ENCODE data around the gene TUFT1. TPM values are rescaled to one million over a fixed set of nuclear protein-coding genes. Genes with fewer than 3 reads are reported as not detected.

TUFT1 gene
- total RNA-seq, 2 experiments from 2014 or later, result 0.06 to 0.13 TPM

- H3K9me3 ChIP-seq (ENCODE audit: low read length), result no peaks in the 10 kb centered on the region
- BruUV-seq (replicated peaks), result no TSS peak
- H3K9me2 ChIP-seq (ENCODE audit: insufficient read depth, low read length), result no peaks in the 10 kb centered on the region
- no peak for TF ChIP-seq EZH2phosphoT487 (IDR thresholded peaks at IDR 0.05; ENCODE audit: borderline replicate concordance, low read depth, low read length)
- TF ChIP-seq, protein P1, sequence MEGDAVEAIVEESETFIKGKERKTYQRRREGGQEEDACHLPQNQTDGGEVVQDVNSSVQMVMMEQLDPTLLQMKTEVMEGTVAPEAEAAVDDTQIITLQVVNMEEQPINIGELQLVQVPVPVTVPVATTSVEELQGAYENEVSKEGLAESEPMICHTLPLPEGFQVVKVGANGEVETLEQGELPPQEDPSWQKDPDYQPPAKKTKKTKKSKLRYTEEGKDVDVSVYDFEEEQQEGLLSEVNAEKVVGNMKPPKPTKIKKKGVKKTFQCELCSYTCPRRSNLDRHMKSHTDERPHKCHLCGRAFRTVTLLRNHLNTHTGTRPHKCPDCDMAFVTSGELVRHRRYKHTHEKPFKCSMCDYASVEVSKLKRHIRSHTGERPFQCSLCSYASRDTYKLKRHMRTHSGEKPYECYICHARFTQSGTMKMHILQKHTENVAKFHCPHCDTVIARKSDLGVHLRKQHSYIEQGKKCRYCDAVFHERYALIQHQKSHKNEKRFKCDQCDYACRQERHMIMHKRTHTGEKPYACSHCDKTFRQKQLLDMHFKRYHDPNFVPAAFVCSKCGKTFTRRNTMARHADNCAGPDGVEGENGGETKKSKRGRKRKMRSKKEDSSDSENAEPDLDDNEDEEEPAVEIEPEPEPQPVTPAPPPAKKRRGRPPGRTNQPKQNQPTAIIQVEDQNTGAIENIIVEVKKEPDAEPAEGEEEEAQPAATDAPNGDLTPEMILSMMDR (conservative IDR thresholded peaks at IDR 0.05; ENCODE audit: low read length), result no peak
- no peaks in the 10 kb centered on the region for H3K4me1 ChIP-seq (ENCODE audit: insufficient read depth, low read length, poor library complexity, severe bottlenecking)
- no peak overlapping the region for H3K4me3 ChIP-seq (ENCODE audit: low read depth, low read length, poor library complexity, severe bottlenecking)
- intact Hi-C loops (cut with micrococcal nuclease; ENCODE audit: unreplicated experiment), result no loop called here
- no peaks in the 10 kb centered on the region for H3K36me3 ChIP-seq (ENCODE audit: insufficient read depth, low read length)
- CTCF ChIA-PET (ENCODE audit: unreplicated experiment), result no interaction called here
- no peak overlapping the region for H3K27ac ChIP-seq (ENCODE audit: low read depth, low read length, poor library complexity, severe bottlenecking)
- POLR2A ChIA-PET, result no interaction called here
- no peaks in the 10 kb centered on the region for H3K79me2 ChIP-seq (ENCODE audit: insufficient read depth, low read depth, low read length)
- H2AFZ ChIP-seq (ENCODE audit: low read length), result no peak overlapping the region
- DNase-seq (ENCODE audit: low spot score), result no peak
- no peaks in the 10 kb centered on the region for H4K20me1 ChIP-seq (ENCODE audit: insufficient read depth, low read length)
- no peak overlapping the region for H3K4me2 ChIP-seq (ENCODE audit: low read length)
Measured at GRCh38 chr1:151492120-151492519, 48.0 kb upstream of the TUFT1 start.

DNA sequence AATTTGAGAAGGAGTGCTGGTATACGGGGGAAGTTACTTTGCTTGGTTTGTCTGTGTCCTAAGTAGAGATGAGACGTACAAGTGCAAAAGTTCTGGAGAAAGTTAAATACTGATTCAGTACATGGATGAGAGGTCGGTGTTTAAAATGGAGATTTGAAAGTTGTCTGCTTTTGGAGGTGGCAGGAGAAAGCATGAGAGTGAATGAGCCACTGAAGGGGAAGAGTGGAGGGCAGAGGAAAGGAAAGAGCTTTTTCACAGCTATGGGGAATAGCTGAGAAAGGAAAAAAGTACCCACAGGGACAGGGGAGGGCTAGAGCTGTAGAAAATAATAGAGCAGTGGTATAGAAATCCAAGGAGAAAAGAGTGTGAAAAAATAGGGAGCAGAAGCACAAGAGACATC lies 47.1 kb upstream of the TUFT1 start:
- TF ChIP-seq, protein P1 (conservative IDR thresholded peaks at IDR 0.05; ENCODE audit: low read length), result no peak
- TF ChIP-seq EZH2phosphoT487 (IDR thresholded peaks at IDR 0.05; ENCODE audit: borderline replicate concordance, low read depth, low read length), result no peak
- H3K4me1 ChIP-seq (ENCODE audit: insufficient read depth, low read length, poor library complexity, severe bottlenecking), result no peaks in the 10 kb centered on the region
- BruUV-seq (replicated peaks), result no TSS peak
- H3K36me3 ChIP-seq (ENCODE audit: insufficient read depth, low read length), result no peaks in the 10 kb centered on the region
- H3K79me2 ChIP-seq (ENCODE audit: insufficient read depth, low read depth, low read length), result no peaks in the 10 kb centered on the region
- H4K20me1 ChIP-seq (ENCODE audit: insufficient read depth, low read length), result no peaks in the 10 kb centered on the region
- H3K27ac ChIP-seq (ENCODE audit: low read depth, low read length, poor library complexity, severe bottlenecking), result no peak overlapping the region
- no peak overlapping the region for H3K4me3 ChIP-seq (ENCODE audit: low read depth, low read length, poor library complexity, severe bottlenecking)
- ChIA-PET POLR2A (no interaction called here), CTCF (ENCODE audit: unreplicated experiment) (no interaction called here)
- no peaks in the 10 kb centered on the region for H3K9me3 ChIP-seq (ENCODE audit: low read length)
- intact Hi-C loops (cut with micrococcal nuclease; ENCODE audit: unreplicated experiment), result no loop called here
- H3K4me2 ChIP-seq (ENCODE audit: low read length), result no peak overlapping the region
- DNase-seq (ENCODE audit: low spot score), result no peak
- no peaks in the 10 kb centered on the region for H3K9me2 ChIP-seq (ENCODE audit: insufficient read depth, low read length)
- no peak overlapping the region for H2AFZ ChIP-seq (ENCODE audit: low read length)

- Histone ChIP-seq H3K4me1 (ENCODE audit: insufficient read depth, low read length, poor library complexity, severe bottlenecking) (no peaks in the 10 kb centered on the region), H4K20me1 (ENCODE audit: insufficient read depth, low read length) (no peaks in the 10 kb centered on the region), H3K79me2 (ENCODE audit: insufficient read depth, low read depth, low read length) (no peaks in the 10 kb centered on the region), H3K9me2 (ENCODE audit: insufficient read depth, low read length) (no peaks in the 10 kb centered on the region), H3K27ac (ENCODE audit: low read depth, low read length, poor library complexity, severe bottlenecking) (no peak overlapping the region), H2AFZ (ENCODE audit: low read length) (no peak overlapping the region), H3K36me3 (ENCODE audit: insufficient read depth, low read length) (no peaks in the 10 kb centered on the region), H3K4me2 (ENCODE audit: low read length) (no peak overlapping the region), H3K4me3 (ENCODE audit: low read depth, low read length, poor library complexity, severe bottlenecking) (no peak overlapping the region), H3K9me3 (ENCODE audit: low read length) (no peaks in the 10 kb centered on the region)
- POLR2A ChIA-PET, result interaction anchor here (0.5 to 1.1 kb wide), 5 partner anchors 10 to 352 kb away, joined by 3 to 7 read pairs (median 4); no protein-coding TSS in a partner anchor
- BruUV-seq (replicated peaks), result no TSS peak
- intact Hi-C loops (cut with micrococcal nuclease; ENCODE audit: unreplicated experiment), result no loop called here
- TF ChIP-seq, protein P1 (conservative IDR thresholded peaks at IDR 0.05; ENCODE audit: low read length), result no peak
- TF ChIP-seq EZH2phosphoT487 (IDR thresholded peaks at IDR 0.05; ENCODE audit: borderline replicate concordance, low read depth, low read length), result no peak
- CTCF ChIA-PET (ENCODE audit: unreplicated experiment), result no interaction called here
- no peak for DNase-seq (ENCODE audit: low spot score)
Measured at GRCh38 chr1:151494741-151495281, 45.3 kb upstream of the TUFT1 start.
